NCI-H524 treated with DMSO at 0.1 percent for 48 hours (cell line): ENCODE data around the gene TMEM132E.

Experiments used
- DNase-seq: peaks from one replicate; lab custom pipeline; 2025; lab: John Stamatoyannopoulos, UW

Gene TMEM132E

DNA sequence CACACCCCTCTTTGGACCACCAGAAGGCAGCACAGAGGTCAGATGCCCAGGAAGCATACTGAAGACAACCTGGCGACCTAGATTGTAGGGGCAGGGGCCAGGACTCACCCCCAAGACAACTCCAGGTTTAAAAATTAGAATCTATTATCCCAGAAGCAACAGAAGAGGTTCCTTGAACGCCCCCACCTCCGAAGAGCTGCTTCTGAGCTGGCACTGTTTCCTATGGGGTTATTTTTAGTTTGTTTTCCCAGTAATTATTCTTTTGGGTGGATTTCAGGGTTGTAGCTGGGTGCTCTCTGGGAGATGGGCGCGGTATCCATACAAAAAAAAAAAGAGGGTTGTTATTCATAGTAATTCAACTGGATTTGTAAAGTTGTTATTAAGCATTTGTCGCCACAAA, 10.4 kb upstream of the TMEM132E start:
- no peak for DNase-seq

DNA sequence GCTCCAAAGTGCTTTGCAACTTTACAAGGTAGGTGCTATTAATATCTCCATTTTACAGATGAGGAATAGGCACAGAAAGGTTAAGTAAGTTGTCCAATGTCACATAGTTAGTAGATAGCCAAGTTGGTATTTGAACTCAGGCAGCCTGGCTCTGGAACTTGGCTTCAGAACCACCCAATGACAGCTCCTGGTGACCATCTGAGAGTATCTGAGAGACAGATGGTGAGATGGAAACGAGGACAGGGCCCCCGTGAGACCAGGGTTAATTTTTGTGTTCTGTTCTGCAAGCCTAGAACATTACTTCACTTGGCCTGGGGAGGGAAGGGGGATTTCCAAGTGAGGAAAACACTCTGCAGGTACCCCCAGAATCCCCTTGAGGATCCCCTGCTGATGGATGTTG, 9.8 kb upstream of the TMEM132E start:
- no peak for DNase-seq

DNA sequence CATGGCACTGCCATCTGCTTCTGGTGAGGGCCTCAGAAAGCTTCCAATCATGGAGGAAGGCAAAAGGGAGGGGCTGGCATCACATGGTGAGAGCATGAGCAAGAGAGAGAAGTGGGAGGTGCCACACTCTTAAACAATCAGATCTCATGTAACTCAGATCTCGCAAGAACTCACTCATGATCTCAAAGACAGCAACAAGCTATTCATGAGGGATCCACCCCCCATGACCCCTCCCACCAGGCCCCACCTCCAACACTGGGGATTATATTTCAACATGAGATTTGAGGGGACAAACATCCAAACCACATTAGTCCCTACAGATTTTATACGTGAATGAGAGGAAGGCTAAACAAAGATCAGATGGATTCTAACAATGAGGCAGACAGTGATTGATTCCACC, 8.9 kb upstream of the TMEM132E start:
- DNase-seq, result no peak

DNA sequence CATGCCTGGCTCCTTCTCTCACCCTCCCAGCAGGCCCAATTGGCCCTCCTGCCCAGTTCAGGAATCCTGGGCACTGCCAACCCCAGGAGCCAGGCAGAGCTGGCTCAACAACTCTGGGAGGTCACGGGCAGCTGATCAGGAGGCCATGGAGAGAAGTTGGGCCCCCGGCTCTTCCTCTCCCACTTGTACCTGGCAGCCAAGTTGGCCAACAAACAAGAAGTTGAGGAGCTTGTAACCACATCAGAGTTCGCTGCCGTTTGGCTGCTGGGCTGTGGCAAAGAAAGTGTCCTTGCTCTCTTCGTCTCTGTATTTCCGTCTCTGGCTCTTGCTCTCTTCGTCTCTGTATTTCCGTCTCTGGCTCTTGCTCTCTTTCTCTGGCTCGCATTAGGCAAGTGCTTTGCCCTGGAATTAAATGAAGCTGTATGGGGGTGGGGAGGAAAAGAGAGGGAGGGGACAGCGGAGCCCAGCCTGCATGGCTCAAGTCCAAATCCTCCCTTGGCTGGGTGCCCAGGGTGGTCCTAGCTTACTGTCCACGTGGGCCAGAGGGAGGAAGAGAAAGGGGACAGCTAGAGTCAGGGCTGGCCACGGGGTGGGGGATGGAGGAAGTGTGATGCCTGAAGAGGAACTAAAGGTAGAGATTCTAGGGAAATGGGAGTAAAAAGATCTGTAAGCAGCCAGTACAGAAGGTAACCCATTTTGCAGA, 7.8 kb upstream of the TMEM132E start:
- DNase-seq, result no peak

DNA sequence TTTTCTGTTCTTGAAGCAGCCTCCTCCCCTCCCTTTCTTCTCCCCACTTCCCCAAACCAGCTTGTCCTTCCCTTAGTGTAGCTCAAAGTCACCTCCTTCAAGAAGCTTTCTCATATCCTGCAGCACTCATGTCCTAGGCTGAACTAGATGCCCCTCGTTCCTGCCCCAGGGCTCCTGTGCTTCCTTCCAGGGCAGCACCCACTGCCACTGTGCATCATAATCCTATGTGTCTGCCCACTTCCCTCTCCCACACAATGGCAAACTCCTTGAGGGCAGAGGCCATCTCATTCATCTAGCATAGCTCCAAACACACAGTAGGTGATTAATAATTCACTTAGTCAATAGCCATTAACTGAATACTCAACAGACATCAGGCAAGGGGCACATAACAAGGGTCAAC, 6.9 kb upstream of the TMEM132E start:
- no peak for DNase-seq

DNA sequence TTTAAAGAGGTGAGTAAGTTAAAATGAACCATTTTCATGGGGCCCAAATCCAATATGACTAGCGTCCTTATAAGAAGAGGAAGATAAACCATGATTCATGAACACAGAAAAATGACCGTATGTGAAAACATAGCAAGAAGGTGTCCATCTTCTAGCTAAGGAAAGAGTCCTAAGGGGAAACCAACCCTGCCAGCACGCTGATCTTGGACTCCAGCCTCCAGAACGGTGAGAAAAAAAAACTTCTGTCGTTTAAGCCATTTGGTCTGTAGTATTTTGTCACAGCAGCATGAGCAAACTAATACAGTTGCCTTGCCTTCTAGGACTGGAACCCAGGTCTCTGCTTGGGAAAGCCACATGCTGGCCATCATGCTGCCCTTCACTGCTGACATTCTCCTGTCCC, 4.2 kb upstream of the TMEM132E start:
- DNase-seq, result no peak

DNA sequence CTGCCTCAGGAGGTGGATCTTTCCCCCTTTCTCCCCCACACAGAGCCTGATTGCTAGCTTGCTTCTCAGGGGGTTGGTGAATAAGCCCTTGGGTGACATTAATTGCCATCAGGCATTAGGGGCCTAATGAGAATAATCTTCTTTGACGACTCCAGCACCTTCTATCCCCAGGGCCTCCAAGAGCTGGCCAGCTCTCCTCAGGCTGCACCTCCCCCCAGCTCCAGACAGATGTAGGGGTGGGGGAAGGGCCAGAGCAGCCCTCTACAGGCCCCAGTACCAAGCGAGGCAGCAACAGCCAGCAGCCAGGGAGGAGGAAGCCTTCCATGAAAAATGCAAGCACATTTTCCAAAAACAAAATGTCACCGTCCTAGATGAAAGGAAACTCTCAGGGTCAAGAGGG, 1.4 kb upstream of the TMEM132E start:
- DNase-seq, result peak; percentile 58

DNA sequence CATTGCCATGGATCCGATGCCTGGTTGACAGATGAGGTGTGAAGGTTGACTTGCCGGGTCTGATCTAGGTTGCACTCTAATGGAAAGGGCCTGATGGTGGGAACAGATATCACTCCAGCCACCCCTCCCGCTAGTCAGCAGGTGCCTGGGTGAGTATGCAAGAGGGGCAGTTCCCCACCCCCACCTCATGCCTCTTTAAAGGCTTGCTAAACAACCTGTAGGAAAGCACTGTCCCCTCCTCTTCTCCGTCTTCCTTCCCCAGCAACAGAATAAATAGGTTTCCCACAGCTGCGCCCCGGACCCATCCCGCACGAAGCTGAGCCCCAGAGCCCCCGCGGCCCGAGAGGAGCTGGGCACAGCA, 746 bp upstream of the TMEM132E start:
- no peak for DNase-seq

DNA sequence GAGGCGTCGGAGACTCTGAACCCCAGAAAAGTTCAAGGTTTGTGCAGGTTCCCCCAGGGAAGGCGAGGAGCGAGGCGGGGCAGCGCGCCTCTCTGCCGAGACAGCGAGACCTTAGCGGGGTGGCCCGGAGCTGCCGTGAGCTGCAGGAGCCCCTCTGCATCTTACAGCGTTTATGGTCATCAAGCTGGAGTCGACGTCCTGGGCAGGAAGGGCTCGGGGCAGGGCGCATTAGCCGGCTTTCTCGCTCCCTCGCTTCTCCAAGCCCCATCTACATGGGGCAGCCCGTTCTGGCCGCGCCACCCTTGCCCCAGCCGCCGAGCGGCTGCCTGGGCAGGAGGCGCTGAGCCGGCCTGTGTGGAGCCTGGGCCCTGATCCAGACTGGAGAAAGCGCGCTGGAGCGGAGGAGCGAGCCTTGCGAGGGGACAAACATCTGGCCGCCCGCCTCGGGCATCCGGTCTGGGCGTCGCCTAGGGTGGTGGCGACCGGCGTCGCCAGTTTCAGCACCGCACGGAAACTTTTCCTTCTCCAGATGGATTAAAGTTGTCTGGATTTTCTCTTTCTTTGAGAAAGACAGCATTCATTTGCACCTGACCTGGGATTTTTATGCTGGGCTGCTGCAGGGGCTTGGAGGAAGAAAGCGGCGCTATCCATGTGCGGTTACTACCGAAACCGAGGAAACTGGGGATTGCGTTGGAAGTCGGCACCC, 750 bp downstream of the TMEM132E start:
- no peak for DNase-seq

DNA sequence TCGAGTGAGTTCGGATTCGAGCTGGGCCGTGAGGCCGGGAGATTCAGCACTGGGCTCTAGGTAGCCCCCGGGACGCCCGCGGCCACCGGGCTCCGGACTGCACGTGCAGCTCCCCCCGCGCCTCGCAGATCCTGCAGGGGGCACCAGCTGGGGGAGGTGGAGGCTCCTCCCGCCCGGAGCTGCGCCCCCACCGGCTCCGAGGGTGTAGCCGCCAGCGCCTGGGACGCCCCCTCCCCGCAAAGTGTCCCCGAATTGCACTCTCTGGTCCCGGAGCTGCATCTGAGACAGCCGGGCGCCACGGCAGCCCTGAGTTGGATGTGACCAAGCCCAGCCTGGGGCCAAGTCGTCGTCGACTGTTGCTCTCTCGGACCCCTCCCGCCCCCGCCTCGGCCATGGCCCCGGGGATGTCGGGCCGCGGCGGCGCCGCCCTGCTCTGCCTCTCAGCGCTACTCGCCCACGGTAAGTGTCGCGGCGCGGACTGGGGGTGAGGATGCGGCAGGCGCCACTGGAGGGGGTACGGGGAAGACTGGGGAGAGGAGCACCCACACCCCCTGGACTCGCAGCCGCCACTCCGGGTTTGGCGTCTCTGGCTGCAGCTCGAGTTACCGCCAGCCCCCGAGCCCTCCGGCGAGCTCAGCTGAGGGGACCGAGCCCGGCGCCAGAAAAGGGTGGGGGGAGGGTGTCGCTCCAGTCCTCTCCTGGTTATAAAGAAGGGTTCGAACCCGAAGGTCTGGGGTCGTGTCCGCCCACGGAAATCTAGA, 1.5 kb downstream of the TMEM132E start:
- DNase-seq, result no peak

DNA sequence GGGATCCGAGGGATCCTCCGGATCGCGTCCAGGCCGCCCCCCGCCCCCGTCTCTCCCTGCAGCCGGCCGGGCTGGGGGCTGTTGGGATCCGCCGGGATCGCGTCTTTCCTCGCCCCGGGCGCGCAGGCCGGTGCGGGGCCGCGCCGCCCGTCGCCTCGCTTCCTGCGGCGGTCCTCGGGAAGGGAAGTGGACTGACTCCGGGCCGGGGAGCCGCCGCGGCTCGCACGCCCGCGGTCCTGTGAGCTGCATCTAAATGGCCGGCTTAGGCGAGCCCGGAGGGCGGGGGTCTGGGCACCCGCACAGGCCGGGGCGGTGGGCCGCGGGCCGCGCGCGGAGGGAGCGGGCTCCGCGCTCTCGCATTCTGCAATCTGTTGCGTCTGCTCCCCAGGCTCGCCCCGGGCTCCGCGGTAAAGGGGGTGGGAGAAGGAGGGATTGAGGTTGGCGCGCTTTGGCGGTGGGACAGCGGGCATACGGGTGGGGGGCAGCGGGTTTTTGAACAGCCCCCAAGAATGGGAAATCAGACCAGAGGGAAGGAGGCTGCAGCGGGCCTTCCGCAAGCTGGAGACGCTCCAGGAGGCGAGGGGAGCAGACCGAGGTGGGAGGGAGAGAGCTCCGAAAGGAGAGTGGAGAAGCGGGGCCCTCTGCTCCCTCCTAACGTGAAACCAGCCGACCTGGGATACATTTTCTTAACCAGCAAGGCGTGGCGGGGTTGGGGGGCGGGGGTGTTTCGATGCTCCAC, 2.2 kb downstream of the TMEM132E start:
- no peak for DNase-seq

DNA sequence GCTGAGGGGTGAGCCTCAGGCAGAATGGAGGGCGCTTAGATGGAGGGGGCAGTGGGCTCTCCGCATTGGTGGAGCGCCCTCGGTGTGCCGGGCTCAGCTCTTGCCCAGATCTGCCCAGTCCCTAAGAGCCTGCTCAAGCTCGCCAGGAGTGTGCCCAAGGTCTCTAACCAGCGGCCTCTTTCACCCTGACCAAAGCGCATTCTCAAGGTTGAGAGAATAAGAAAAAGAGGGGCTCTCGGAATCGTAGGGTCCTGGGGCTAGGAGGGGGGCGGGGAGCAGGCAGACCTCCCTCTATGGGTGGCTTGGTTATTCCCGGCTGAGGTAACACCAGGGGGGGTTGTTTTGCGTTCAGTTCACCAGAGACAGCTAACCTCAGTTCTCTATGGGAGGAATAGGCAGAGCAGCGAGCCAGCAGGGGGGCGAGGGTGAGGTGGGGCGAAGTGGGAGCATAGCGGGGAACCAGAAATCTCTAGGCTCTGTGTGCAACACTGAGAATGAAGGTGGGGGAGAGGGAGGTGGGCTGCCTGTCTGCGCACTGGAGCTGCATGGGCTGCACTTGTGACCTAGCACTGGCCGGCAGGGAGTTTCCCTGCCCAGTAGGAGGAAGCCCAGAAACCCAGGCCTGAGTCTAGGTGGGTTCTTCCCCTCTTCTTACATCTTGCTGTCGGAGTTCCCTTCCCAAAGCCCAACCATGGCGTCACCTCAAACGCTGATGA, 3.0 kb downstream of the TMEM132E start:
- DNase-seq, result no peak

DNA sequence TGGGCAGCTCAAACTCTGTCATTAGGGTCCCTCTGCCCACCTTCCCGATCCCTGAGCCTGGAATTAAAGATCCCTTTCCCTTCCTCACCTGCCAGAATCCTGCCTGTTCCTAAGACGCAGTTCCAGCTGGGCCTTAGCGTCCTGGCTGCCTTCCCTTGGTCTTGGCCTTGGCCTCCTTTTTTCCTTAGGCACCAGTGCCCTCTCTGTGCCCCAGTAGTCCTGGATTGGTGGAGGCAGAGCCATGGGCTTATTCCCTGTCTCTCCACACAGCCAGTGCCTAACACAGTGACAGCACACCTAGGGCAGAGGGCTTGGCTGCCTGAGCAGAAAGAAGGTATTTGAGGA, 3.5 kb downstream of the TMEM132E start:
- no peak for DNase-seq

DNA sequence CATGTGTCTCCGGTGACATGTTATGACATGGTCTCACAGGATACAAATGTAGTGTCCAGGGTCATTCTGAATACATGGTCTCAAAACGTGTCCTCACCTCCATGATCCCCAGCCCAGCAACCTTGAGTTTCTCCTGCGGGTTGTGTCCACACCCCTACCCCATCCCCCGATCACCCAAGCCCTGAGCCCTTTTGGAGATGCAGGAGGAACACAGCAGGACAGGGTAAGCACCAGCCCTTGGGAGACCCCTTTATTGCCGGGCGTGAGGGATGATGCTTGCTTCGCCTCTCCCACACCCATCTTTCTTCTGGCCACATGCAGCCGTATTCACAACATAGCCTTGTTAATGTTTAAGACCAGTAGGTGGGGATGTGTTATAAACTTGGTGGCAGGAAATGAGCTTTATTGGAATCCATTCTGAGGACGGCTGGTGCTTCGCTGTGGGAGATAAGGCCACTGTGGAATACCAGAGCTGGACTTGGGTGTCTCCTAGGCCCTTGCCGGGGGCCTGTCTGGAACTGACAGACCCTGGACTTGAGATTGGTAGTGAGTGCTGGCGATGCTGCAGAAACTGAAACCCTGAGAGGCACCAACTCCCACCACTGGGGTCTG, 5.5 kb downstream of the TMEM132E start:
- DNase-seq, result no peak

DNA sequence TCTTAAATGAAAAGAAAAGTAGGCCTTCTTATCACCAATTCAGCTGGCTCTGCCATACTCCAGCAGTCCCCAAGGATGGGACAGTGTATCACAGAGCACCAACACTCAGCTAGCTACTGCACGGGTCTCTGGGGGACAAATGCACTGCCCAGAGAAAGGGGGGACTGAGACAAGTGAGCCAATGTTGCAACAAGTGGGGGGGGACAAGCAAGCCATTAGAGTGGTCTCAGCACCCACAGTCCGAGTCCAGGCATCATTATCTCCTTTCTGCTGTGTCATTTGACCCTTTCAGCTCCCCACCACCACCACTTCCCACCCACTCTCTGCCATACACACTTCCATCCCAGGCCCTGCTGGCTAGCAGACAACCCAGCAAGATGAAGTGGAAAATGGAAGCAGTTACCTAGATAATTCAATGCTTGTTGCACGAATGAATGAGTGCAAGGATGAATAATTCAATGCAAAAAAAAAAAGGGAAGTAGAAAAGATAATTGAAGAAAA, 7.0 kb downstream of the TMEM132E start:
- no peak for DNase-seq

DNA sequence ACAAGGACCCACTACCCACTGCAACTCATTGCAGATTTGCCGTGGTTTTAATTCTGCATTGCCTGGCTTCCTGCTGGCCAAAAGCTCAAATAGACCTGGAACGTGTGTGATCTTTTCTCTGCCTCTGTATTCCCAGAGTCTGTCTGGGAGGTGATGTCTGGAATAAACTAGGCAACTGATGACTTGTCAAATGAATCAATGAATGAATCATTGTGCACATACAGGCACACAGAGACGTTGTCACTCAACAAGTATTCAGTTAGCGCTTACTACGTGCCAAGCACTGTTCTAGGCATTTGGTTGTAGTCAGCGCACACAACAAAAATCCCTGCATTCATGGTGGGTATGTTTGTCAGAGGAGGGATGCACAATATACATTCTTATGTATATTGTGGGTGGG, 8.9 kb downstream of the TMEM132E start:
- DNase-seq, result no peak

DNA sequence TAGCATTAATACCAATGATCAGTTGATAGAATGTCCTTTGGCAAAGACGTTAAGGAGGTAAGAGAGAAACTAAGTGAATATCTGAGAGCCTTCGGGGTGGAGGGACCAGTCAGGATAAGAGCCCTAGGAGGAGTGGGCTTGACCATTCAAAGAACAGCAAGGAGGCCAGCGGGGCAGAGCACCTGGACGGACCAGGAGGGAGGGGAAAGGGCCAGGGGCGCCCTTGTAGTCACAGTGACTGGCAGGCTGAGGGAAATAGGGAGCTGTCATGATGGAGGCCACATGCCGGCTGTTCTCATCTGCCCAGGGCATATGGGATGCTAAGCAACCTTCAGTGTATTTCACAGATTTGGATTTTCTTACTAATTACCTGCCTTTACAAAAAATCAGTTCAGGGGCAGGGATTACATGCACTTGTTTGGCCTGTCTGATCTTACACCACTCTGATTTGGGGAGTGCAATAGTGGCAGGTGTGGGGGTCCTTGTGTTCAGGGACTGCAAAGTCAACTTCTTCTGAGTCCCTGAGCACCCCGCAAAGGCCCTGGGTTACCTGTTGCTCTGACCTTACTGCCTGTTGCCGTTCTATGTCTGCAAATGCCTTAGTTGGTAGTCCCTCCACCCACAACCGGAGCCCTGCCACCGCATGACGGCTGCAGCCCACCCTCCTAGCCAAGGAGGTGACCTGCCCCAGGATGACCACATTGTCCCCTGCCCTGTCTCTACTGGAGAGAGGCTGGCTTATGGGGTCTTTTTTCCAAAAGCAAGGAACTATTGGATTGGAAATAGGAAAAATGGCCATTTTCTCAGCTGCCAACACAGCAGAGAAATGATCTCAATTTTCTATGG, 10.0 kb downstream of the TMEM132E start:
- no peak for DNase-seq

DNA sequence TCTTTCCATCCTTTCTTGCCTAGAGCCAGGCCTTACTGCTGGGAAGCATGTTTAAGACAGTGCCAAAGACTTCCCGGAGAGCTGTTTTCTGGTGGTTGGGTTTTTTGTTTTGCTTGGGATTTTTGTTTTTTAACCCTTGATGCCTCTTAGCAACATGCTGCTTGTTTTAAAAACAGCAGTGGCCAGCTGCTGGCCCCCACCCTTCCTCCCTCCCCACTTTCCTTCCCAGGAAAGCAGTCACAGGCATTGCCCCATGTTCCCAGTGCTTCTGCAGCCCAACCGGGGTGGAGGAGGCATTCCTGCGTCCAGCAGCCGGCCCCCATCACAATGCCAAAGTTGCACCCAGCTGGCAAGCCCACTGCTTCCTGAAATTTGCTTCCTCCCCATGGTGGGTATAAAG, 12.6 kb downstream of the TMEM132E start:
- no peak for DNase-seq

DNA sequence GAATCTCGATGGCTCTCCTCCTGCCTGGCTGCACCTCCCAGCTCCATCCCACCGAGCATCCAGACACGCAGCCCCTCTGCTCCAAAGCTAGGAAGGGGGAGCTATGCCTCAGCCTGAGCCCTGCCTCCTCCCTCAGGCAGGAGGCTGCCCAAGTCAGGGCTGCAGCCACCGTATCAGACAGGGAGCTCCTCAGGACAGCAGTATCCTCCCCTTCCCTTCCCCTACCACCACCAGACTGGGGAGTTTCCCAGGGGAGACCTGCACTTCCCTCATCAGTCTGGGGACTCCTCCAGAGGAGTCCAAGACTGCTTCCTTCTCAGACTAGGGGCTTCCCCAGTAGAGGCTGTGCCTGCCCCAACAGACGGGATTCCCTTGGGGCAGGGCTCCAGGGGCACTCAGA, 17.5 kb downstream of the TMEM132E start:
- DNase-seq, result no peak

DNA sequence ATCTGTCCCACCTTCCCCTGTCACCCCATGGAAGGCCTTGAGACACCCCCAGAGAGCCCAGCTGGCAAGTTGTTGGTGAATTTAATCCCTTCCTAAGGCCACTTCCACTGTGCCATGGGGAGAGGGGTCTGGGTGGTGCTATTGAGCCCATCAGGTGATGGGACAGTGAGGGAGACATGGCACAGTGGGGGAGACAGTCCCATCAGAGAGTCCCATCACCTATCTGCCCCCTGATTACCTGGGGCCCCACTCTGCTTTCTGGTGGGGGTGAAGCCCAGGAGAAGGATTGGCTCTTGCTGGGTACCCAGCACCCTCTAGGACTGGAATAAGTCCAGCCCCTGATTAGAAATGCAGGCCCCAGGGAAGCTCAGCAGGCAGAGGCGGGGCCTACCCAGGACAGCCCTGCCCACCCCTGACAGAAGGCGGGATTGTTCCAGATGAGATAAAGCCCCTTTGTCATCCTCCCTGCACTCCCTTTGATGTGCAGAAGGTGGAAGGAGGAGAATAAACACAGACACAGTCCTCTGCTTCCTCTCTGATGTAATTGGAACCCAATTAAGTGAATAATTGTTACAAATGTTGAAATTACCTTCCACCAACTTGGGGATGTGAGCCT, 18.9 kb downstream of the TMEM132E start:
- no peak for DNase-seq
